Upper lobe of left lung (tissue), 6 donors: ENCODE results near the gene ARID1B. TPM values are rescaled to one million over a fixed set of nuclear protein-coding genes. Genes with fewer than 3 reads are reported as not detected.

Source experiments
- ATAC-seq, 2 donors: fragments of 200-7000 bp; cut with Tn5 transposase; one replicate each; pipeline ENCODE4 v1.9.1; 2022; ENCODE audit warnings: mild to moderate bottlenecking in 2 of 2, moderate library complexity in 2 of 2; ENCODE audit not compliant: low FRiP score in 2 of 2
- DNase-seq, 2 donors: peaks; one replicate each; pipeline ENCODE4 v3.0.0-alpha.2; 2019 to 2020
- H3K27ac ChIP-seq, 4 donors: fragments of 200-600 bp; sonication (generic); one replicate each; pipeline ENCODE4 v1.5.1; 2016 to 2019
- H3K27me3 ChIP-seq, 4 donors: fragments of 200-600 bp; sonication (generic); one replicate each; pipeline ENCODE4 v1.5.1; 2017 to 2019
- H3K36me3 ChIP-seq, 4 donors: fragments of 200-600 bp; sonication (generic); one replicate each; pipeline ENCODE4 v1.5.1; 2016 to 2019
- H3K4me1 ChIP-seq, 4 donors: fragments of 200-600 bp; sonication (generic); one replicate each; pipeline ENCODE4 v1.5.1; 2018 to 2019
- H3K4me3 ChIP-seq, 4 donors: fragments of 200-600 bp; sonication (generic); one replicate each; pipeline ENCODE4 v1.5.1; 2017 to 2019; ENCODE audit warnings: mild to moderate bottlenecking in 2 of 4, moderate library complexity in 1 of 4
- H3K9me3 ChIP-seq, 4 donors: fragments of 200-600 bp; sonication (generic); one replicate each; pipeline ENCODE4 v1.5.1; 2018 to 2019
- CTCF ChIP-seq, 6 experiments: fragments of 450-650 bp in 4 of 6; fragments of 200-600 bp in 2 of 6; sonication (generic) in 2 of 6; IDR thresholded peaks; one replicate each; pipeline ENCODE4 v1.5.1; 2016 to 2019; ENCODE audit warnings: antibody characterized with exemption in 6 of 6
- EP300 ChIP-seq, 4 donors: sonication (generic); formaldehyde crosslinking; IDR thresholded peaks; one replicate each; pipeline ENCODE4 v1.5.1; 2017; ENCODE audit warnings: antibody characterized with exemption in 4 of 4, control low read depth in 2 of 4
- POLR2A ChIP-seq, 4 donors: fragments of 450-650 bp; IDR thresholded peaks; one replicate each; pipeline ENCODE4 v1.5.1; 2016 to 2017; ENCODE audit warnings: antibody characterized with exemption in 4 of 4, mild to moderate bottlenecking in 2 of 4
- POLR2AphosphoS5 ChIP-seq, 2 donors: sonication (generic); formaldehyde crosslinking; IDR thresholded peaks; one replicate each; pipeline ENCODE4 v1.5.1; 2017; ENCODE audit warnings: antibody characterized with exemption in 2 of 2
- WGBS, 2 donors: methylation state at CpG; one replicate each; pipeline ENCODE4 v1.1.5; 2017 to 2018; 5-methylcytosine and 5-hydroxymethylcytosine counted together
- total RNA-seq, 6 donors: library from RNA; depleted of rRNA in 4 of 6; stranded (reverse); fragments of >200 nt in 4 of 6; gene quantifications; one replicate each; pipeline versions ENCODE4 v1.1.0 to v1.2.1, GENCODE V29; 2016 to 2021
- donor health status: DM: no; HTN: no; CAD: no; lungs with moderate emphysema.
- donor health status: DM: no; HTN: yes; CAD: no; lungs with severe emphysema.

Gene ARID1B
- total RNA-seq, 6 donors from 2014 or later: 66.4 to 168 (median 109) TPM

GRCh38 chr6:156928972-156929371 lies 151.8 kb downstream of the ARID1B start:
- Histone ChIP-seq H3K4me1 (peaks cover 27 to 30% (median 28%) of the 10 kb centered on the region in 4 donors), H3K27me3 (no peaks in the 10 kb centered on the region), H3K9me3 (no peaks in the 10 kb centered on the region), H3K4me3 (no peak overlapping the region), H3K36me3 (no peaks in the 10 kb centered on the region), H3K27ac (no peak overlapping the region)
- ATAC-seq (no peak), DNase-seq (no peak)
- 73 to 91% methylated on average over 5 of the region's 5 CpGs for WGBS, 2 donors
- TF ChIP-seq CTCF (IDR thresholded peaks at IDR 0.05): no peak
- TF ChIP-seq POLR2A (IDR thresholded peaks at IDR 0.05): no peak

- H3K4me3 ChIP-seq: no peak overlapping the region
- DNase-seq (no peak), ATAC-seq (no peak)
- H3K27ac ChIP-seq: no peak overlapping the region
- 96 to 97% methylated on average over 3 of the region's 3 CpGs for WGBS, 2 donors
- H3K36me3 ChIP-seq: no peaks in the 10 kb centered on the region
- no peaks in the 10 kb centered on the region for H3K9me3 ChIP-seq
- no peak for TF ChIP-seq POLR2AphosphoS5 (IDR thresholded peaks at IDR 0.05)
- TF ChIP-seq POLR2A (IDR thresholded peaks at IDR 0.05): no peak
- TF ChIP-seq EP300 (IDR thresholded peaks at IDR 0.05): no peak
- TF ChIP-seq CTCF (IDR thresholded peaks at IDR 0.05): no peak
- H3K27me3 ChIP-seq: no peaks in the 10 kb centered on the region
- H3K4me1 ChIP-seq: peaks cover 20 to 29% (median 24%) of the 10 kb centered on the region in 4 donors
These were observed 154.1 kb downstream of the ARID1B start for GRCh38 chr6:156931283-156931682.

GRCh38 chr6:156933201-156934068 lies 156.3 kb downstream of the ARID1B start:
- Histone ChIP-seq H3K27ac (peak overlapping the region; percentile 16 to 52 (median 29)), H3K4me3 (no peak overlapping the region), H3K4me1 (peaks cover 15 to 25% (median 18%) of the 10 kb centered on the region in 4 donors), H3K27me3 (no peaks in the 10 kb centered on the region), H3K36me3 (no peaks in the 10 kb centered on the region), H3K9me3 (no peaks in the 10 kb centered on the region)
- WGBS, 2 donors: 43 to 49% methylated on average over 7 of the region's 7 CpGs
- DNase-seq (peak in 1 of 2 donors; percentile 76), ATAC-seq (peak; percentile 49 to 71)
- TF ChIP-seq POLR2A (IDR thresholded peaks at IDR 0.05) (no peak), EP300 (IDR thresholded peaks at IDR 0.05) (no peak), CTCF (IDR thresholded peaks at IDR 0.05) (no peak), POLR2AphosphoS5 (IDR thresholded peaks at IDR 0.05) (no peak)

- DNase-seq (no peak), ATAC-seq (no peak)
- Histone ChIP-seq H3K27me3 (no peaks in the 10 kb centered on the region), H3K27ac (peak overlapping the region in 3 of 4 donors; percentile 16 to 52 (median 18)), H3K4me3 (no peak overlapping the region), H3K4me1 (peaks cover 15 to 25% (median 18%) of the 10 kb centered on the region in 4 donors), H3K9me3 (no peaks in the 10 kb centered on the region), H3K36me3 (no peaks in the 10 kb centered on the region)
- 54 to 70% methylated on average over 2 of the region's 2 CpGs for WGBS, 2 donors
- no peak for TF ChIP-seq EP300 (IDR thresholded peaks at IDR 0.05)
- TF ChIP-seq POLR2A (IDR thresholded peaks at IDR 0.05): no peak
- TF ChIP-seq POLR2AphosphoS5 (IDR thresholded peaks at IDR 0.05): no peak
- no peak for TF ChIP-seq CTCF (IDR thresholded peaks at IDR 0.05)
These were observed 156.9 kb downstream of the ARID1B start for GRCh38 chr6:156934069-156934460.
